ENCODE measurements around the gene TBCE.

- TF ChIP-seq POLR2A (IDR thresholded peaks at IDR 0.05) (no peak), POLR2AphosphoS5 (IDR thresholded peaks at IDR 0.05) (no peak)
- TF ChIP-seq, protein P1, sequence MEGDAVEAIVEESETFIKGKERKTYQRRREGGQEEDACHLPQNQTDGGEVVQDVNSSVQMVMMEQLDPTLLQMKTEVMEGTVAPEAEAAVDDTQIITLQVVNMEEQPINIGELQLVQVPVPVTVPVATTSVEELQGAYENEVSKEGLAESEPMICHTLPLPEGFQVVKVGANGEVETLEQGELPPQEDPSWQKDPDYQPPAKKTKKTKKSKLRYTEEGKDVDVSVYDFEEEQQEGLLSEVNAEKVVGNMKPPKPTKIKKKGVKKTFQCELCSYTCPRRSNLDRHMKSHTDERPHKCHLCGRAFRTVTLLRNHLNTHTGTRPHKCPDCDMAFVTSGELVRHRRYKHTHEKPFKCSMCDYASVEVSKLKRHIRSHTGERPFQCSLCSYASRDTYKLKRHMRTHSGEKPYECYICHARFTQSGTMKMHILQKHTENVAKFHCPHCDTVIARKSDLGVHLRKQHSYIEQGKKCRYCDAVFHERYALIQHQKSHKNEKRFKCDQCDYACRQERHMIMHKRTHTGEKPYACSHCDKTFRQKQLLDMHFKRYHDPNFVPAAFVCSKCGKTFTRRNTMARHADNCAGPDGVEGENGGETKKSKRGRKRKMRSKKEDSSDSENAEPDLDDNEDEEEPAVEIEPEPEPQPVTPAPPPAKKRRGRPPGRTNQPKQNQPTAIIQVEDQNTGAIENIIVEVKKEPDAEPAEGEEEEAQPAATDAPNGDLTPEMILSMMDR (IDR thresholded peaks at IDR 0.05): no peak
Observed at GRCh38 chr1:235495551-235495950, 128.3 kb downstream of the TBCE start.

Measured in upper lobe of left lung (tissue), 4 donors.